ENCODE data around the gene SMYD3. TPM values are rescaled to one million over a fixed set of nuclear protein-coding genes. Genes with fewer than 3 reads are reported as not detected.

The SMYD3 gene
- total and polyA plus RNA-seq, 9 donors = 10.8 to 24.0 (median 13.7) TPM

DNA sequence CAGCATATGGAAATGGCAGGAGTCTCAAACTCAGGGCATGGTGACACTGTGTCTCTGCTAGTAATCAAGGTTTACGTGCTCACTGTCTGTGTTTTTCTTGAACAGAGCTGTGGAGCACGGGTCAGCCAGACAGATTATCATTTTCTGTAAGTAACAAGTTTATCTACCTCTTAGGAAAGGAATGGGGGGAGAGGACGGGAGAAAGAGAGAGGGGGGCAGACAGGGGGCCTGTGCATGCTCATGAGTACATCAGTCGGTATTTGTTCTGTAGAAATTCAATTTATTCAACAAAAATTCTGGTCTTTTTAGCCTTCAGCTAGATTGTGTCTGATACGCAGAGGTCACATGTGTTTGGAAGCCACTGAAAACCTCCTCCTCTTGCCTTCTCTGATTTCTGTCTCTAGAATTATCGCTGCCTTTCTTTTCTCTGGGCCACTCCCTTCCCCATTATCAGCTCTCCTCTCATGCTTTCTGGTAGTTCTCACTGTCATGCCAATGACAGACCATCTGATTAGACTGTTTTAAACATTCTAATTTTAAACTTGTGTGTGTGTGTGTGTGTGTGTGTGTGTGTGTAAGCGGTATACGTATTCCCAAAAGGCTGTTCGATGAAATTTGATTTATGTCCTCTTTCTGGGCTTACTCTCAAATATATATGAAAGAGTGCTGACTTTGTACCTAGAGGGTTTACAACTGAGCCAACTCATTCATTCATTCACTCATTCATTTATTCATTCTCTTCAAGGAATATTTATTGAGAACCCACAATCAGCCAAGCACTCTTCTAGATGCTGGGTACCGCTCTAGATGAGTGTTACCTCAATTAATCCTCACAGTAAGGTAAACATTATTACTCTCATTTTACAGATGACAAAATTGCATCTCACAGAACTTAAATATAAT is 715.4 kb downstream of the SMYD3 start:
- intact Hi-C loops (cut with DNase I) = no loop called here
- H3K9me3 ChIP-seq = no peaks in the 10 kb centered on the region
- TF ChIP-seq, protein P1, sequence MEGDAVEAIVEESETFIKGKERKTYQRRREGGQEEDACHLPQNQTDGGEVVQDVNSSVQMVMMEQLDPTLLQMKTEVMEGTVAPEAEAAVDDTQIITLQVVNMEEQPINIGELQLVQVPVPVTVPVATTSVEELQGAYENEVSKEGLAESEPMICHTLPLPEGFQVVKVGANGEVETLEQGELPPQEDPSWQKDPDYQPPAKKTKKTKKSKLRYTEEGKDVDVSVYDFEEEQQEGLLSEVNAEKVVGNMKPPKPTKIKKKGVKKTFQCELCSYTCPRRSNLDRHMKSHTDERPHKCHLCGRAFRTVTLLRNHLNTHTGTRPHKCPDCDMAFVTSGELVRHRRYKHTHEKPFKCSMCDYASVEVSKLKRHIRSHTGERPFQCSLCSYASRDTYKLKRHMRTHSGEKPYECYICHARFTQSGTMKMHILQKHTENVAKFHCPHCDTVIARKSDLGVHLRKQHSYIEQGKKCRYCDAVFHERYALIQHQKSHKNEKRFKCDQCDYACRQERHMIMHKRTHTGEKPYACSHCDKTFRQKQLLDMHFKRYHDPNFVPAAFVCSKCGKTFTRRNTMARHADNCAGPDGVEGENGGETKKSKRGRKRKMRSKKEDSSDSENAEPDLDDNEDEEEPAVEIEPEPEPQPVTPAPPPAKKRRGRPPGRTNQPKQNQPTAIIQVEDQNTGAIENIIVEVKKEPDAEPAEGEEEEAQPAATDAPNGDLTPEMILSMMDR (IDR thresholded peaks at IDR 0.05) = no peak
- TF ChIP-seq EP300 (IDR thresholded peaks at IDR 0.05) (no peak), POLR2A (IDR thresholded peaks at IDR 0.05) (no peak)
- no peak for DNase-seq
- WGBS, 3 donors = 52 to 57% (median 53%) methylated on average over 10 of the region's 10 CpGs
- no peak overlapping the region for H3K27ac ChIP-seq
- H3K4me3 ChIP-seq = no peak overlapping the region
- no peaks in the 10 kb centered on the region for H3K36me3 ChIP-seq
- no peaks in the 10 kb centered on the region for H3K4me1 ChIP-seq (ENCODE audit: insufficient read depth)
- H3K27me3 ChIP-seq = no peaks in the 10 kb centered on the region

DNA sequence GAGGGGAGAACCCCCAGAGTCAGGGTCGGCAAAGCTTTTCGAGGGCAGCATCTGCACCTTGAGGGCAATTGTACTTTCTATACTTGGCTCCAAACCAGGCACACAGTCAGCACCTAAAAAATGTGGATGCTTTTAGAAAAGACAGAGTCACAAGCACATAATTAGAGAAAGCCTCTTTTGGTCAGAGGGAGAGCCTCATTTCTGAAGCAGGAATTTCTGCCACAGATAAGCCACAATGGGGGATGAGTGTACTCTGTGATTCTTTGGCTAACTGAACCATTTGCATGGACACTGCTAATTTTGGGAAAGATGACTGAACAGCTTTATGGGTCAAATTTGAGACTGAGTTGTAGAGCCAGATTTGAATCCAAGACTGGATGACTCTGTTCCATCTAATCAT is 716.6 kb downstream of the SMYD3 start:
- no peak for TF ChIP-seq POLR2A (IDR thresholded peaks at IDR 0.05)
- TF ChIP-seq, protein P1 (IDR thresholded peaks at IDR 0.05) = no peak
- TF ChIP-seq EP300 (IDR thresholded peaks at IDR 0.05) = no peak
- H3K27me3 ChIP-seq = no peaks in the 10 kb centered on the region
- intact Hi-C loops (cut with DNase I) = no loop called here
- no peaks in the 10 kb centered on the region for H3K4me1 ChIP-seq (ENCODE audit: insufficient read depth)
- no peaks in the 10 kb centered on the region for H3K9me3 ChIP-seq
- H3K27ac ChIP-seq = no peak overlapping the region
- no peak overlapping the region for H3K4me3 ChIP-seq
- WGBS, 3 donors = 62 to 95% (median 93%) methylated on average over 2 of the region's 2 CpGs
- H3K36me3 ChIP-seq = no peaks in the 10 kb centered on the region
- no peak for DNase-seq

DNA sequence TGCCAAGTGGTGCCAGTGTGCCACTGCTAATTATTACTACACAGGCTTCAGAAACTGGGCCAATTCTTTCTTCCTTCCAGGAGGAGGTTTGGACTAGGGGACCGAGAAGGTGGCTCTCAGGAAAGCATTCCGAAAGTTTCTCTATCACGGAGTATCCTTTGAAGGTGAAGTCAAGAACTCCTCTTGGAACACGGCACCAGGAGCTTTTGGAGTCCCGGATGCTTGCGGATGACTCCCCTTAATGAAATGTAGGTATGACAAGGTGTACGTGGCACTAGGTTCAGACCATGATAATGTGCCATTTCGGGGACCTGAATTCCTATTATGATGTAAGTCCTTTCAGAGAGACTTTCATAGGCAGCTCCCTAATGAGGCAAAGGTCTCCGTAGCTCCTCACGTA is 718.2 kb downstream of the SMYD3 start:
- Histone ChIP-seq H3K27me3 (no peaks in the 10 kb centered on the region), H3K9me3 (no peaks in the 10 kb centered on the region), H3K4me3 (no peak overlapping the region), H3K36me3 (no peaks in the 10 kb centered on the region), H3K27ac (no peak overlapping the region), H3K4me1 (ENCODE audit: insufficient read depth) (no peaks in the 10 kb centered on the region)
- 98 to 99% (median 98%) methylated on average over 10 of the region's 10 CpGs for whole genome bisulfite sequencing, 3 donors
- DNase-seq = no peak
- TF ChIP-seq EP300 (IDR thresholded peaks at IDR 0.05) (no peak), POLR2A (IDR thresholded peaks at IDR 0.05) (no peak)
- TF ChIP-seq, protein P1 (IDR thresholded peaks at IDR 0.05) = no peak
- intact Hi-C loops (cut with DNase I) = no loop called here

DNA sequence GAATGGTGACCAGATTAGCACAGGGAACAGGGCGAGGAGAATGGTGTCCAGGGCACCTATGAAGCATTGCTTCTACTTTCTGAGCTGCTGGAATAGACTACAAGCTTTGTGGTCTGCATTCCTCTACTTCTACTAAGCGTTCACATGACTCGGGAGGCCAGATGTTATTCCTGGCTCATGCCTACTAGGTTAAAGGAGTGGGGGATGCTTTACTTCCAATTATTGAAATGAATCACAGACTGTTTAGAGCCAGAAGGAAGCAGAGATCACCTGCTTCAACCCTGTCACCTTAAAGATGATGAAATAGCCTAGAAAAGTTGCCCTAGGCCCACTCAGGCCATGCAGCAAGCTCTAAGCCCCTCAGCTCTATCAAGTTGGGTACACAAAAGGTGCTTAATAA is 718.8 kb downstream of the SMYD3 start:
- H3K27ac ChIP-seq = no peak overlapping the region
- 25 to 32% (median 30%) methylated on average over 3 of the region's 3 CpGs for WGBS, 3 donors
- TF ChIP-seq EP300 (IDR thresholded peaks at IDR 0.05) = no peak
- TF ChIP-seq, protein P1 (IDR thresholded peaks at IDR 0.05) = no peak
- no peak for TF ChIP-seq POLR2A (IDR thresholded peaks at IDR 0.05)

More for the DNA sequence above, 718.8 kb downstream of the SMYD3 start:
- Histone ChIP-seq H3K4me3 (no peak overlapping the region), H3K4me1 (ENCODE audit: insufficient read depth) (no peaks in the 10 kb centered on the region), H3K36me3 (no peaks in the 10 kb centered on the region), H3K9me3 (no peaks in the 10 kb centered on the region), H3K27me3 (no peaks in the 10 kb centered on the region)
- intact Hi-C loops (cut with DNase I) = no loop called here
- DNase-seq = no peak
